NAMALWA (cell line): ENCODE data around the gene GRK6.

ENCODE experiments used
- DNase-seq: peaks from one replicate; pipeline ENCODE4 v3.0.0-alpha.2; 2015; ENCODE audit warnings: low spot score

Gene GRK6

DNA sequence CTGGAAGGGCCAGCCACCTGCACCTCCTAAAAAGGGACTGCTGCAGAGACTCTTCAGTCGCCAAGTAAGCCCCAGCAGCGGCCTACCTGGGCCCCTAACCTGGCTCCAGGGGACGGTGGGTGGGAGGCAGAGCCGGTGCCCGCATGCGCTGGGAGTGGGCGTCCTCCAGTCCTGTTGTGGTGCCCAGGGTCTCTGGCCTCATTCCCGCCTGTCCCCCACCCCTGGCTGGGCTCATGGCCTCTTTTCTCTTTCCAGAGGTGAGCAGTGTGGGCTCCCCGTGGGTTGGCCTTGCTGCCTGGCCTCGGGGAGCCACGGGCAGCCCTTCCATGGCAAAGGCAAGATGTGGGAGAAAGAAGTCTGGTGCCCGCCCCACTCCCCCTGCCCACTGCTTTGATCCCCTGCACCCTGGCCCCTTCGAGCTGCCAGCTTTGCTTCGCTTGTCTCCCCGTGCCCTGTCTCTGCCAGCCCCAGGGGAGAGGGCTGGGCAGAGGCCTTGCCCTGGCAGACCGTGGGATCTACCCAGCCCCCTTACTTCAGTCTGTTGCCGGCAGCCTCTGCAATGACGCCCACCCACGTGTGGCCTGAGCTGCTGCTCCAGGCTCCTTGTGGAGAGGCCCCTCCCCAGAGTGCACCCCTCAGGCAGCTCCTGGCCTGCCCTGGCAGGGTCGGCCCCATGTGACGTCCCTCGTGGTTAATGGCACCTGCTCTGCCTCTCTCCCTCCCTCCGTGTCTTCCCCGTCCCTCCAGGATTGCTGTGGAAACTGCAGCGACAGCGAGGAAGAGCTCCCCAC lies 14.7 kb downstream of the GRK6 start:
- no peak for DNase-seq

DNA sequence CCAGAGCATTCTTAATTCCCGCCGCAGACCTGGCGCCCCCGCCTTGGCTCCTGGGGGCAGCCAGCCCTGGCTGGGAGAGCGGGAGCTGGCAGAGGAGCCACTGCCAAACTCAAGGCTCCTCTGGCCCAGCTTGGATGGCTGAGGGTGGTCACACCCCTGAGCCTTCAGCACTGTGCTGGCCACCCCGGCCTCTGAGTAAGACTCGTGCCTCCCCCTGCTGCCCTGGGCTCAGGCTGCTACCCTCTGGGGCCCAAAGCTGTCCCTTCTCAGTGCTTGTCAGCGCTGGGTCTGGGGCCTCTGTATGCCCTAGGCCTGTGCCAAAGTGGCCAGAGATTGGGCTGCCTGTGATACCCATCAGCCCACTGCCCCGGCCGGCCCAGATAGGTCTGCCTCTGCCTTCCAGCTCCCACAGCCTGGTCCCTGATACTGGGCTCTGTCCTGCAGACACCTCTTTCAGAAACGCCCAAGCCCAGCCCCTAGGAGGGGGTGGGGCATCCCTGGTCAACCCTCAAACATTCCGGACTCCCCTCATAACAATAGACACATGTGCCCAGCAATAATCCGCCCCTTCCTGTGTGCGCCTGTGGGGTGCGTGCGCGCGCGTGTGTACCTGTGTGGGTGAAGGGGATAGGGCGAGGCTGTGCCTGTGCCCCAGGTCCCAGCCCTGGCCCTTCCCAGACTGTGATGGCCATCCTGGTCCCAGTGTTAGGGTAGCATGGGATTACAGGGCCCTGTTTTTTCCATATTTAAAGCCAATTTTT lies 15.8 kb downstream of the GRK6 start:
- DNase-seq: no peak

DNA sequence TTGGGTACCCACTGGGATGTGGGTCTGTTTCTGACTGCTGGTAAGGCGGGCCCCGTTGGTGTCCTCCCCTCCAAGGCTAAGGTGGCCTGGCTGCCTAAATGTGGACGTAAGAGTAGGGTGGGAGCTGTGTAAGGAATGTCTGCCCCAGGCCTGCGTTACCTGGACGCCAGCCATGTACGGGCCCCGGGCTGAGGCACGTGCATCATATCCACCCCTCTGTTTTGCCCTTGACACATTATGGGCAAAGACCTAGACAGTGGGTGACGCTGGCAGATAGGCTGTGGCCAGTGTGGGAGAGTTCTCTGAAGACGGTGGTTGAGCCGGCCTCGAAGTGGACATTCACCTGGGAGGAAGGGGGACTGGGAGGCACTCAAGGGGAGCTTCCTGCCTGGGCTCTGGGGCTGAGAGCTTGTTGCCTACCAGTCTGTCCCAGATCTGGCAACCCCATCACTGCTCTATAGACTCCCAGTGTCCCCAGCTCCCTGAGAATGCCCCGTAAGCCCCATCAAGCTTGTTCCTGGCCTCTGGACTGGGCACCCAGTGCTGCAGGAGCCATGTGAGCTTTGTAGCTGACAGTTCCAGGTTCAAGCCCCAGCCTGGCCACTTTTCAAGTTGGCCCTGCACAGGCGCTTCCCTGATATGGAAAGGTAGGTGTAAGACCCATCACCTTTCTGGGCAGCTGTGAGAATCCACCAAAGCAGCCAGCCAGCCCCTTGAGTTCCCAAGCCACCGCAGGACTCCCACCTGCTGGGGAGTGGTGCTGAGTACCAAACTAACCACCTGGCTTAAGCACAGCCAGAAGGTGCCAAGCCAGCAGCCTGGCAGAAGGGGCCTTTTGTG lies 16.9 kb downstream of the GRK6 start:
- DNase-seq: no peak

DNA sequence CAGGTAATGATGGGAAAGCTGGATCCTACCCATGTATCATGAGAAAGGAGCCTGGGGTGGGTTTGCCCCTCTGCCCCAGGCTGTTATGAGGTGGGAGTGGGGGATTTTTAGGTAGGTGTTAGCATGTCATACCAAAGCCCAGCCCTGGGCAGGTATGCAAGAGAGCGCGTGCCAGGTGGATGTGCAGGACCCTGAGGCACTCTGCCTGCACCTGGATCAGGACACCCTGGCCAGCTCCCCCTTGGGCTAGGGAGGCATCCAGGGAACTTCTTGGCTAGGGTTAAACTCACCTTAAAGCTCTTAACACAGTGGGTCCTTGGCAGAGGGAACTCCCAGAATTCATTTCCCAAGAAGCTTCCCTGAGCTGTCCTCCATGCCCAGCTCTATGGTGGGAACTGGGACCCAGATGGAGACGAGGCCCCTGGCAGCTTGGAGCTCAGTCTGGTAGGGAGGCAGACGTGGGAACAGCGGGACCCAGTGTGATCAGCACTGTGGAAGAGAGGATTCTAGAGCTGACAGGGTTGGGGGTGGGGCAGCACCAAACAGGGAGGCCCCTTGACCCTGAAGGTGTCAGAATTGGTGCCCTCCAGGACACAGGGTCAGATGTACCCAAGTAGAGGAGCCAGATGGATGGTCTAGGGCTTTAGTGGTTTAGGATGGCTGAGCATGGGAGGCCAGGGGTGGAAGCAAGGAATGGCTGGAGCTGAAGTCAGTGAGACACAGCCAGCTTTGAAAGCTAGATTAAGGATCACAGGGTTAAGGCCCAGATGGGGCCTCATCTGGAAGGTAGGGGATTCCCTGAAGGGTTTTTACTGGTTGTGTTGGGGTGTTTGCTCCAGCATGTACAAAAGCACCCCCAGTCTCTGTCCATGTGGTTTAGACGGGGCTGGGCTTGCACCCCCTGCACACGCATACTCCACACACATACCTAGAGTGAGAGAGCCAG lies 17.9 kb downstream of the GRK6 start:
- DNase-seq: no peak

DNA sequence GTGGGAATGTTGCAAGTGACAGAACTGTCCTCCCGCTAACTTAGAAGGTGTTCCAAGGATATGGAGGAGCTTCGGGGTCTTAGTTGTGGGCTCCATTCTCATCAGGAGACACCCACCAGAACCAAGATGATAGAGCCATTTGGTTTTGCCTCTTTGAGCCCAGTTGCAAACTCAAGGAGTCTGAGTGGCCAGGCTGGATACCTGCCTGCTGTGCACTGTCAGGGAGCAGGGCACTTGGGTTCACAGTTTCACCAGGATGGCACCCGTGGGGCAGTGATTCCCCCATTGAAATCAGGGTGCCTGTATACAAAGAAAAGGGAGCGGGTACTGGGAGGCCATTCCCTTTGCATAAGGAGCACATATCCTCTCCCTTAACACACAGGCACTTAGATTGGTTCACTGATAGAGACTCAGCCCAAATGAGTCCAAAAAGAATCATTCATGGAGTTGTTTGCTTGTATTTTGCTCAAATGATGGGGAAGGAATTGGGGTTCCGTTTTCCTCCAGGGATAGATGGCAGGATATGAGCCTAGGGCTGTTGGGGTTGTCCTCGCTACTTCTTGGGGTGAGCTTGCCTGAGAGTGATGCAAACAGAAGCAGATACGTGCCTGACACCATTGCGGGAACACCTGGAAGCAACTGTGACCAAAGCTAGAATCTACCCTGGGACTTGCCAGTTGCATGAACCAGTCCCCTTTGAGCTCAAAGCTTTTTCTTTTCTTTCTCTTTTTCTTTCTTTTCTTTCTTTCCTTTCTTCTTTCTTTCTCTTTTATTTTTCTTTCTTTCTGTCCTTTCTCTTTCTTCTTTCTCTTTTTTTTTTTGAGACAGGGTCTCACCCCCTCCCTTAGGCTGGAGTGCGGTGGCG lies 18.8 kb downstream of the GRK6 start:
- no peak for DNase-seq

DNA sequence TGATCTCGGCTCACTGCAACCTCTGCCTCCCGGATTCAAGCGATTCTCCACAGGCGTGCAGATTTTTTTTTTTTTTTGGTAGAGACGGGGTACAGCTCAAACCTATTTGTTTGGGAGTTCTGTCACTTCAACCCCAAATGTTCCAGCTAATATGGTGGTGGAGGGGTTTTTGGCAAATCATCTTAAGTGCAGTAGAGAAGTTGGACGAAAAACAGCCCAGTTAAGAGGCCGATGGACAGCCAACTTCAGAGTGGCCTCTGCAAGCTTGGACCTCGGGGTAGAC lies 19.4 kb downstream of the GRK6 start:
- DNase-seq: no peak

DNA sequence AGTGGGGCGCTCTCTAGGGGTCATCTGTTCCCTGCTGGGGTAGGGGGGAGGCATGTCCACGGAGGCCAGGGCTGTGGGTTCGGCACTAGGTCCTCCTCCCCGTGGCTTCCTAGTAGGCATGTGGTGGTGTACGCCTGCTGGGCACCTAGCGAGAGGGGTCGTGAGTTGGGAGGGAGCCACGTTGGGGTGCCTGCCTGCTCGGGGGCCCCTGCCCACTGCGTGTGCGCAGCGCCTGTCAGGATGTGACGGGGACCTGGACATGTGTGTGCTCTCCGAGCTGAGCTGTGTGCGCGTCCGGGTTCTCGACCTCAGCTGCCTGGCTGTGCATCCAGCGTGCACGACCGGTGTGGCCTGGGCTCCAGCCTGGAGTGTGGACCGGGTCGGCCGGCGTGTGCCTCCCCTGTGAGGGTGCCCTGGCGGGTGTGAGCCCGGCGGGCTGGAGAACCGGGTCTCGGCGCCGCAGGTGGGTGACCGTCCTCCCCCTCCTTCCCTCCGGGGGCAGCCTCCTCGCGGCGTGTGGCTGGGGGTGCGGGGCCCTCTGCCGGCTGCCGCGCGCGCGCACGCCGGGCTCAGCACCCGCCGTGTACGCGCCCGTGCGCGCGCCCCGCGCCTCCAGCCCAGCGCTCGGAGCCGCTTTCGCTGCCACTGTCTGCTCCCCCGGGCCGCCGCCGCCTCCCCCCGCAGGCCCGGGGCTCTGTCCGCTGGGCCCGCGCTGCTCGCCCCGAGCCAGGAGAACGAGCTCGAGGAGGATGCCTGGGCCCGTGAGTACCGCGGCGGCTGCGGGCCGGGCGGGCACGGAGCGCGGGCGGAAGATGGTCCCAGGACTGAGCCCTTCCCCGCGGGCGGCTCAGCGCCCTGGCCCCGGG lies 20.0 kb downstream of the GRK6 start, which contains the start of gene PRR7:
PRR7 (plus strand) TSS at position 615 of the 866 bp plus-strand sequence. CDS start 8,254 bp downstream, outside the sequence.
- DNase-seq: peak; percentile 71

DNA sequence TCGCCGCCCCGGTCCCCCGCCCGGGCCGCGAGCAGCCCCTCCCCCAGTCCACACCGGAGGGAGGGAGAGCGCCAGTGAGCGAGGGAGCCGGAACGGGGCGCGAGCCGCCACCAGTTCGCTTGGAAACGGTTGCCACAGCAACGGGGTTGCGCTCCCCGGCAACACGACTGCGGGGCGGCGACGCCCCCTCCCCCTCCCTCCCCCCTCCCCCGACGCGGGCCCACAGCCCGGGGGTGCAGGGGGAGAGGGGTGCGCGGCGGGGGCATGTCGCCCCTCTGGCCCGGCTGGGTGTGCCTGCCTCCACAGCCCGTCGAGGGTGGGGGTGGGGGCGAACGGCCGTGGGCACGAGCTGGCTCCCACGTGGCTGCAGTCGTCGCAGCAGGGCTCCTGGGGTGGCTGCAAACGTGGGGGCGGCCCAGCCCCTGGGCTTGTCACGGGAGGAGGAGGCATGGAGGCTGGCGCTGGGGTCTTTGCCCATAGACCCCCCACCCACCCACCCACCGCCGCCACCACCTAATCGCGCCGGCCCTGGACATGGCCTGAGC lies 20.7 kb downstream of the GRK6 start:
- DNase-seq: peak; percentile 73

DNA sequence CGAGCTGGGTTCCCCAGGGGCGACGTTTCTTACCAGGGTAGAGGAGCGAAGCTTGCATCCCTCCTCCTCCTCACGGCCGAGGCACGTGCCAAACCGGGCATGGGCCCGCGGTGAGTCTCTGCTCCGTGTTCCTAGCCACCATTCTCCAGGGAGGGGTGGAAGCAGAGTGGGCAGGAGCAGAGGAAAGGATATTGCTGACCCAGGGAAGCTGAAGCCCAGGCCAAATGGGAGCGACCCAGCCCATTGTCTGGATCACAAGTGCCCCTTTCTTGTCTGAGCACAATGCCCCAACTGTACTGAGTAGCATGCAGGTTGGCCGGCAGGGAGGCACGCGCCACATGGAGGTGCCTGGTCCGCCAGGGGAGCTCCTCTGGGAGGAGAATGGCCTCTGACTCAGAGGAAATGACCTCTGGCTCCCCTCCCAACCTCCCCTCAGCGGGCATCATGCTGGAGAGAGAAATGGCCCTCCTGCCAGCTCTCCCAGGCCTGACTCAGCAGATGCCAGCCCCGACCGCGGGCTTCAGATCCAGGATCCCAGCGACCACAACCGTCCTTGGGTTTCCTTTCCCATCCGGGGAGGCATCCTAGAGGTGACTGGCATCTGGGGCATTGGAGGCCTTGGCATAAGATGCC lies 21.3 kb downstream of the GRK6 start:
- DNase-seq: no peak

DNA sequence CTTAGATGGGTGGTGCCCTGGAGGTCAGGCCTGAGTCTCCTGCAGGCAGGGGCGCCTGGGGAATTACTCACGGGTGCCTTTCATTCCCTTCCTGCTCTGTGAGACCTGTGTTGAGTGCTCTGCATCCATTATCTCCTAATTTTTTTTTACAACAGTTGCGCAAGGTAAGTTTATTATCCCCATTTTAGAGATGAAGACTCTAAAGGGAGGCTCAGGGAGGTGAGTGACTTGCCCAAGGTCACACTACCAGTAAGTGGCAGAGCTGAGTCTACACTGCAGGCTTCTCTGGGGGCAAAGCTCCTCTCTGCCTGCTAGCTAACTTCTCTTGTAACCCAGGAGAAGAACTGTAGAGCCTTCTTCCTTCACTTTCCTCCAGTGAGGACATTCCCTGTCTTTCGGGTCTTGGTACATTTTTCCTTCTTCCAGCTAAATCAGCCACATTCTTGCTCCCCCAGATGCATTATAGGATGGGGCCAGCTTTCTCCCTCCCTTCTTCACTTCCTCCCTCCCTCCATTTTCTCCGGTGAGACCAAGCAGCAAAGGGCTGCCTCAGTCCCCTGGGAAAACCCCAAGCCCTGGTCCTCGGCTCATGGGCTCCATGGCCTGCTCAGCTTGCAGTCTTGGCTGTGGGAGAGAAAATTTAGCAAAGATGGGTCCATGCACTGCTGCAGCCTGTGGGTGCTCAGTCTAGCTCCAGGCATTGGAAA lies 21.9 kb downstream of the GRK6 start:
- DNase-seq: no peak

DNA sequence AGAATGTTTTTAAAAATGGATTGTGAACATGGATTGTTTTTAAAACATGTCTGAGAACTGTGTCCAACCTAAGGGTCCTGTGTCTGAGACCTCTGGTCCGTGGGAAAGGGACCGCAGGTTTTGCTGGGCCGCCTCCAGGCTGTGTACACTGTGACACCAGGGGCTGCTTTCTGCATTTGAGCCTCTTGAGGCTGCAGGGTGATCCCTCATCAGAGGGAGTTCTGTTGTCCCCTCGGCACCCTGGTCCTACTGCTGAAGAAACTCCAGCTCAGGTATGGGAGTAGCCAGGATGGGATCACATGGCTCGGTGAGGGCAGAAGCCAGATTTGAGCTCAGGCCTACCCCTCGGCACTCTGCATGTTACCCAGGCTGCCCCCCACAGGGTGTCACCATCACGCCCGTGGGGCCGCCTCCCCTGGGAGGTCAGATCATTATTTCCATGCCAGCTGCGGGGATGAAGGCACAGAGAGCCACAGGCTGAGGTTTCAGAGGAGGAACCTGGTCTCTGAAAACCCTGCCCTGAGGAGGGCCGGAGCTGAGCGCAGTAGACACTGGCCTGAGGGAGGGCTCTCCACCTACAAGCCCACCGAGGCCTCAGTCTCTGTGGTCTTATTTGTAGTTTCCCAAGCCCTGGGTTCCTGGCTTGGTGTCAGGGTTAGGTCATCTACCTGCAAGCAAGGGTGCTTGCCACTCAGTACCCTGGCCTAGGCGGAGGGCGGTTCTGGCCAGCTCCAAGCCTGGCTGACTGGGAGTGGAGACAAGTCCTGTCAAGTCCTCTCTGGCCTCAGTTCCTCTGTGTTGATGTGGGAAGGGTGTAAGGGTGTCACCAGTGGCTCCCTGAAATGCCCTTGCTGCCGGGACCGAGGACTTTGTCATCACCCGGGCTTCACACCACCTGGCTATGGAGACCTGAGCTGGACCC lies 22.9 kb downstream of the GRK6 start:
- no peak for DNase-seq

DNA sequence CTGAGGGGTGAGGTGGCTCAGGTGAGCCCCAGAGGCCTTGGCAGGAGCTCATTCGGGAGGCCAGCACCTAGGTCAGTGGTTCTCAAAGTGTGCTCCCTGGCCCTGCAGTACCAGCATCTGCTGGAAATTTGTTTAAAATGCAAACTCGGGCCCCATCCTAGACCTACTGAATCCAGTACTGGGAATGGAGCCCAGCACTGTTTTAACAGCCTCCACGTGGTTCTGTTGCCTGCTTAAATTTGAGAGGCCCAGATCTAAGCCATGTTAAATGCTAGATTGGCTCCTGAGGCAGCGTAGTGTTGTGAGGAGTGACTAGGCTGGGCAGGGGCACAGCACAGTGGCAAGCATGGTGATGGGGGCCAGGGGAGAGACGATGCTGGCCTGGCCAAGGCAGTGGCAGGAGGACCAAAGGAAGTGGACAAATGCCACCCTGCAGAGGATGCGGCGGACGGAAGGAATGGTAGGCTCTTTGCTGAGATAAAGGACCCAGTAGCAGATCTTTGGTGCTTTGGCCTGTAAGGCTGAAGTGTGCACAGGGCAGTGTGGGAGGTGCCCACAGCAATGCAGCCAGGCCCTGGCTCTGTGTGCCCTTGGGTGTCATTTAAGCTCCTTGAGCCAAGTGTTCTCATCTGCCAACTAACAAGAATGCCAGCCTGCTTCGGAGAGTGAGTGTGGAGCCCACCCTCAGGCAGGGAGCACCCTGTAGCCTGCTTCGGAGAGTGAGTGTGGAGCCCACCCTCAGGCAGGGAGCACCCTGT lies 24.4 kb downstream of the GRK6 start:
- no peak for DNase-seq

DNA sequence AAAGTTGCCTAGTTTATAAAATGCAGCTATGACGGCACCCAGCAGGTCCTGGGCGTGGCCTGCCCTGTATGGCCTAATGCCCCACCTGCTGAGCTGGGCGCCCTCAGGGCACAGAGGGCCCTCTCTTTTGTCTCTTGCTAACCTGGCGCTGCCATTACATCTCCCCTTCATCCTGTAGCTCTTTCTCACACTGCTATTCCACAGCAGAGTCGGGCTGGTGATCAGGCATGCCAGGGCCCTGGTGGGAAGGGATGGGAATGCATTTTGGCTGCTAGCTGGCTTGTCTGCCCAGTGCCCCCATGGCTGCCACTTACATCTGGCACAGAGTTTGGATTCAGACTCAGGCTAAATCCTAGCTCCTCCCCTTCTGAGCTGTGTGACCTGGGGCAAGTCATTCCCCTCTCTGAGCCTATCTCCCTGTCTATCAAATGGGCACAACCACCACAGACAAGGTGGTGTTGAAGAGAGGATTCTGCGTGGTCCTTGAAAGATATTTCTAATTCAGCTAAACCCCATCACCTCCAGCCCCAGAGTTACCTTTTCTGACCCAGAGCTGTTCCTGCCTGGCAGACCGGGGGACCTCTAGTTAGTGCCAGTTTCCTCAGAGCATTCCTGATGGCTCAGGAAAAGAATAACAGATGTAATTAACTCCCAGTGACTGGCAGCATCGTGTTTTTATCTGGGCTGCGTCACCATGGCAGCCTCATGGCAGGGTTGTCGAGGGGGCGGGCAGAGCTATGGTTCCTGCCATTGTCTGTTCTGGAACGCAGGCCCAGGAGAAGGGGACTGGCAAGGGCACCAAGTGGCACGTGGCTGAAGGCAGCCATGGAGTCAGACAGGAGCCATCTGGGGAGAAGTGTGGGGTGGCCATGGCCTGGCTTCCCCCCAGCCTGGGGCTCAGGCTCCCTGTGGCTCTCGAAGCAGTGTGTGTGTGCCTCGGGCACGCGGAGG lies 26.5 kb downstream of the GRK6 start:
- no peak for DNase-seq

DNA sequence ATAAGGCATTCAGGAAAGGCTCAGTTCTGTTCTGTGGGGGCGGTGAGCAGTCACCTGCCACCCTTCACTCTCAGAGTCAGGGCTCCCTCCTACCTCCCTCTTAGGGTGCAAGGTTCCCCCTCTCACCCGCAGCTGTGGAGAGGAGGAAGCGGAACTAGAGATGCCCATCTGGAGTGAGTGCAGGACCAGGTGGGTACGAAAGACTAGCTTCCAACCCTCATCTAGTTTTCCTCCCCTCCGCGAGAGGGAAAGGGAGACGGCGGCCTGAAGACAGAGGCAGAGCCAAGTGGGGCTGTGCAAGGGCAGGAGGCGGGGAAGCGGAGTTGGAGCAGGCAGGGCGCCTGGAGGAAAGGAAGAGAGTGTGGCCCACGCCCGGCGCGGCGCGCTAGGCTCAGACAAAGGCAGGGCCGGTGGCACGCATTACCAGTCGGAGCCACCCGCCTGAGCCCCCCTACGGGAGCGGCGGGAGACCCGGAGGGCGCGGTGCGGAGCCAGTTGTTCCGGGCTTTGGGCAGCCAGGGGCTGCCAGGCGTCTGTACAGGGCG lies 27.4 kb downstream of the GRK6 start:
- peak; percentile 81 for DNase-seq
